ENCODE data around the gene RAI1.

- no peak for TF ChIP-seq REST (IDR thresholded peaks at IDR 0.05; ENCODE audit: insufficient read depth in 1 of 2, low read depth in 2 of 2, low read length in 2 of 2)
- no peak for TF ChIP-seq SIN3A (IDR thresholded peaks at IDR 0.05; ENCODE audit: borderline replicate concordance, insufficient read depth, low read length)
These were observed 143.7 kb downstream of the RAI1 start for GRCh38 chr17:17824783-17825614.

Data from PFSK-1 (cell line).